Right lobe of liver (tissue), 4 donors: ENCODE results near the gene SIN3B.

ENCODE experiments used
- CTCF ChIP-seq, 4 donors: fragments of 200-600 bp in 3 of 4; fragments of 450-650 bp in 1 of 4; IDR thresholded peaks; one replicate each; pipeline versions ENCODE4 v1.5.1 to v1.8.0; 2016 to 2022; ENCODE audit warnings: antibody characterized with exemption in 4 of 4, mild to moderate bottlenecking in 2 of 4
- POLR2A ChIP-seq: fragments of 450-650 bp; IDR thresholded peaks from one replicate; pipeline ENCODE4 v1.6.1; 2017; ENCODE audit warnings: antibody characterized with exemption, mild to moderate bottlenecking
- donor health status: DM: no; HTN: no; CAD: no.
- donor health status: DM: no; HTN: no; CAD: no.
- donor health status: DM: no; HTN: yes; CAD: no.

GRCh38 chr19:16829822-16830289 lies 658 bp downstream of the SIN3B start:
- no peak for TF ChIP-seq CTCF (IDR thresholded peaks at IDR 0.05)
- TF ChIP-seq POLR2A = no peak
